Body of pancreas (tissue), 4 donors: ENCODE measurements around the gene B3GAT3. TPM values are rescaled to one million over a fixed set of nuclear protein-coding genes. Genes with fewer than 3 reads are reported as not detected.

ENCODE experiments used
- ATAC-seq: fragments of 150-250 bp; one replicate; pipeline ENCODE4 v1.9.1; 2016
- DNase-seq, 4 donors: peaks; one replicate each; pipeline ENCODE4 v3.0.0-alpha.2; 2019
- H3K27ac ChIP-seq, 4 donors: fragments of 200-600 bp; sonication (generic); 1 replicate in 3 of 4; 2 replicates in 1 of 4; pipeline versions ENCODE4 v1.5.1 to v1.6.1; 2016 to 2019; ENCODE audit warnings: mild to moderate bottlenecking in 1 of 4, mixed read lengths in 1 of 4, moderate library complexity in 1 of 4
- H3K27me3 ChIP-seq, 2 donors: fragments of 200-600 bp; sonication (generic); one replicate each; pipeline ENCODE4 v1.6.0; 2016; ENCODE audit warnings: mild to moderate bottlenecking in 1 of 2
- H3K36me3 ChIP-seq, 2 donors: fragments of 200-600 bp; sonication (generic); replicated peaks in 1 of 2; 2 replicates each; pipeline ENCODE4 v1.5.1; 2016; ENCODE audit warnings: low read depth in 2 of 2; ENCODE audit not compliant: insufficient read depth in 1 of 2
- H3K4me1 ChIP-seq: fragments of 200-600 bp; sonication (generic); one replicate; pipeline ENCODE4 v1.6.0; 2016
- H3K4me3 ChIP-seq, 2 donors: fragments of 200-600 bp; sonication (generic); 1 replicate in 1 of 2; 2 replicates in 1 of 2; pipeline ENCODE4 v1.5.1; 2016 to 2019
- H3K9me3 ChIP-seq, 3 donors: fragments of 200-600 bp; sonication (generic); 1 replicate in 2 of 3; 2 replicates in 1 of 3; pipeline ENCODE4 v1.5.1; 2016
- CTCF ChIP-seq, 7 experiments: fragments of 450-650 bp in 4 of 7; fragments of 200-600 bp in 3 of 7; sonication (generic) in 3 of 7; IDR thresholded peaks; one replicate each; pipeline ENCODE4 v1.5.1; 2016 to 2019; ENCODE audit warnings: antibody characterized with exemption in 7 of 7
- POLR2A ChIP-seq, 3 donors: fragments of 450-650 bp; IDR thresholded peaks; one replicate each; pipeline ENCODE4 v1.6.1; 2016; ENCODE audit warnings: antibody characterized with exemption in 3 of 3, mild to moderate bottlenecking in 2 of 3
- WGBS, 2 donors: methylation state at CpG; one replicate each; pipeline ENCODE4 v1.1.5; 2017; 5-methylcytosine and 5-hydroxymethylcytosine counted together
- intact Hi-C: fragments of 100-400 bp; cut with DNase I; formaldehyde crosslinking; loops from one replicate; pipeline ENCODE4 v1.15.1; 2023
- microRNA-seq, 2 donors: library from miRNA; unstranded; fragments of <30 nt; microRNA quantifications; one replicate each; pipeline ENCODE4, GENCODE V29; 2016; ENCODE audit warnings: borderline number of aligned reads in 2 of 2, borderline replicate concordance in 2 of 2
- small RNA-seq: library from RNA; depleted of rRNA; stranded (forward); fragments of <200 nt; gene quantifications from one replicate; pipeline ENCODE3, GENCODE V24; 2016
- total RNA-seq, 2 donors: library from RNA; depleted of rRNA; stranded (reverse); fragments of >200 nt; gene quantifications; one replicate each; pipeline ENCODE4 v1.1.0, GENCODE V29; 2016

B3GAT3 gene
- total RNA-seq, 2 donors from 2014 or later = 17.1 to 63.0 TPM

- H3K4me1 ChIP-seq = peaks cover 16% of the 10 kb centered on the region
- WGBS, 2 donors = 76 to 87% methylated on average over 8 of the region's 8 CpGs
- no peak overlapping the region for H3K27ac ChIP-seq
- H3K4me3 ChIP-seq = no peak overlapping the region
- intact Hi-C loops = no loop called here
- ATAC-seq (no peak), DNase-seq (no peak)
- no peaks in the 10 kb centered on the region for H3K9me3 ChIP-seq
- no peaks in the 10 kb centered on the region for H3K27me3 ChIP-seq
- peaks cover 7 to 32% of the 10 kb centered on the region in 2 donors for H3K36me3 ChIP-seq
- TF ChIP-seq POLR2A (IDR thresholded peaks at IDR 0.05) (no peak), CTCF (IDR thresholded peaks at IDR 0.05) (no peak)
Measured at GRCh38 chr11:62567018-62567633, 54.7 kb downstream of the B3GAT3 start.

- DNase-seq = no peak
- intact Hi-C loops = no loop called here
Measured at GRCh38 chr11:62566247-62566646, 55.5 kb downstream of the B3GAT3 start.

More at GRCh38 chr11:62566247-62566646, 55.5 kb downstream of the B3GAT3 start:
- no peak for TF ChIP-seq CTCF (IDR thresholded peaks at IDR 0.05)
- TF ChIP-seq POLR2A (IDR thresholded peaks at IDR 0.05) = no peak
- Histone ChIP-seq H3K27ac (no peak overlapping the region), H3K36me3 (peaks cover 7 to 30% of the 10 kb centered on the region in 2 donors), H3K4me1 (peaks cover 7% of the 10 kb centered on the region), H3K9me3 (no peaks in the 10 kb centered on the region), H3K27me3 (no peaks in the 10 kb centered on the region), H3K4me3 (no peak overlapping the region)
- WGBS, 2 donors = 89 to 93% methylated on average over 8 of the region's 8 CpGs
- no peak for ATAC-seq

Small RNAs within 50 kb of the gene (microRNA-seq; reads per million reads assigned to microRNA genes)
- gene MIR6747 = 0 to 0.45 reads per million in 2 donors

Small RNAs within 50 kb of the gene (small RNA-seq; reads per million reads assigned to genes)
- gene AP001458.1 (not detected), gene MIR6747 (not detected), gene SNORA57 (not detected)

Other genes starting within 250 kb of the B3GAT3 start
- not detected for gene SCGB1A1, start 203.0 kb downstream of the B3GAT3 start, total RNA-seq
- gene AHNAK, start 75.2 kb downstream of the B3GAT3 start, total RNA-seq = 100 to 1,000 TPM; 168 to 241 TPM
- 1,000 to 10,000 TPM in 1 of 2 donors, 100 to 1,000 TPM in 1; 893 to 1,161 TPM for gene EEF1G, start 48.1 kb downstream of the B3GAT3 start, total RNA-seq
- gene TUT1, start 30.5 kb downstream of the B3GAT3 start, total RNA-seq = 10 to 100 TPM; 10.1 to 11.2 TPM
- 10 to 100 TPM; 26.2 to 29.3 TPM for gene MTA2, start 20.1 kb downstream of the B3GAT3 start, total RNA-seq
- 10 to 100 TPM; 31.4 to 69.9 TPM for gene EML3, start 9.2 kb downstream of the B3GAT3 start, total RNA-seq
- 1 to 10 TPM; 1.8 to 4.0 TPM for gene ROM1, start 8.7 kb downstream of the B3GAT3 start, total RNA-seq
- 10 to 100 TPM; 62.3 to 64.9 TPM for gene GANAB, start 24.6 kb upstream of the B3GAT3 start, total RNA-seq
- gene INTS5, start 31.3 kb upstream of the B3GAT3 start, total RNA-seq = 10 to 100 TPM; 11.4 to 21.1 TPM
- 10 to 100 TPM; 18.2 to 24.4 TPM for gene C11orf98, start 43.2 kb upstream of the B3GAT3 start, total RNA-seq
- gene CSKMT, start 43.3 kb upstream of the B3GAT3 start, total RNA-seq = 100 to 1,000 TPM in 1 of 2 donors, 1 to 10 TPM in 1; 5.4 to 110 TPM
- 10 to 100 TPM; 10.4 to 12.9 TPM for gene UQCC3, start 49.7 kb upstream of the B3GAT3 start, total RNA-seq
- 1 to 10 TPM; 4.9 to 5.6 TPM for gene LBHD1, start 50.3 kb upstream of the B3GAT3 start, total RNA-seq
- gene UBXN1, start 57.1 kb upstream of the B3GAT3 start, total RNA-seq = 100 to 1,000 TPM; 129 to 204 TPM
- gene LRRN4CL, start 67.5 kb upstream of the B3GAT3 start, total RNA-seq = 1 to 10 TPM; 3.1 to 4.6 TPM
- 100 to 1,000 TPM in 1 of 2 donors, 10 to 100 TPM in 1; 44.6 to 248 TPM for gene BSCL2, start 85.4 kb upstream of the B3GAT3 start, total RNA-seq
- 1 to 10 TPM in 1 of 2 donors, not detected in 1; 1.0 TPM for gene GNG3, start 85.7 kb upstream of the B3GAT3 start, total RNA-seq
- 10 to 100 TPM; 19.1 to 20.5 TPM for gene HNRNPUL2, start 105.5 kb upstream of the B3GAT3 start, total RNA-seq
- 10 to 100 TPM; 12.5 to 18.5 TPM for gene TTC9C, start 106.5 kb upstream of the B3GAT3 start, total RNA-seq
- gene ZBTB3, start 132.2 kb upstream of the B3GAT3 start, total RNA-seq = 1 to 10 TPM; 3.9 to 4.0 TPM
- gene POLR2G, start 139.6 kb upstream of the B3GAT3 start, total RNA-seq = 10 to 100 TPM; 19.2 to 35.9 TPM
- 10 to 100 TPM; 23.9 to 39.9 TPM for gene TAF6L, start 149.4 kb upstream of the B3GAT3 start, total RNA-seq
- 10 to 100 TPM; 40.9 to 41.8 TPM for gene TMEM179B, start 165.4 kb upstream of the B3GAT3 start, total RNA-seq
- 10 to 100 TPM in 1 of 2 donors, 1 to 10 TPM in 1; 6.2 to 29.0 TPM for gene TMEM223, start 170.0 kb upstream of the B3GAT3 start, total RNA-seq
- gene NXF1, start 183.5 kb upstream of the B3GAT3 start, total RNA-seq = 100 to 1,000 TPM in 1 of 2 donors, 10 to 100 TPM in 1; 49.8 to 108 TPM
- 10 to 100 TPM; 20.1 to 23.6 TPM for gene STX5, start 210.1 kb upstream of the B3GAT3 start, total RNA-seq
- not detected for gene TEX54, start 210.9 kb upstream of the B3GAT3 start, total RNA-seq
- gene WDR74, start 217.6 kb upstream of the B3GAT3 start, total RNA-seq = 10 to 100 TPM; 15.8 to 40.0 TPM